Fibroblast of lung (primary cell): ENCODE measurements around the gene ZSWIM5. TPM values are rescaled to one million over a fixed set of nuclear protein-coding genes. Genes with fewer than 3 reads are reported as not detected.
"Not testable (repeated sequence)": the region's sequence is repeated elsewhere in the genome, so short reads cannot be mapped to it uniquely, and the experiment has no call there.

Experiments used
- DNase-seq, 2 donors: peaks; one replicate each; pipeline versions ENCODE4 v3.0.0 to v3.0.0-alpha.2; 2010; ENCODE audit warnings: low read depth in 2 of 2
- H2AFZ ChIP-seq: 2 replicates; pipeline ENCODE4 v1.5.1; 2012; ENCODE audit warnings: low read length, control low read depth, inconsistent platforms
- H3K27ac ChIP-seq: 2 replicates; pipeline ENCODE4 v1.5.1; 2011; ENCODE audit warnings: low read length, control low read depth; ENCODE audit not compliant: insufficient read depth
- H3K27me3 ChIP-seq: 2 replicates; pipeline ENCODE4 v1.5.1; 2011; ENCODE audit warnings: mild to moderate bottlenecking, low read length; ENCODE audit not compliant: control insufficient read depth, insufficient read depth
- H3K36me3 ChIP-seq: 2 replicates; pipeline ENCODE4 v1.5.1; 2011; ENCODE audit warnings: low read length; ENCODE audit not compliant: control insufficient read depth, insufficient read depth
- H3K4me1 ChIP-seq: 2 replicates; pipeline ENCODE4 v1.5.1; 2011; ENCODE audit warnings: low read length; ENCODE audit not compliant: control insufficient read depth, insufficient read depth; ENCODE audit errors: extremely low read depth
- H3K4me2 ChIP-seq: 2 replicates; pipeline ENCODE4 v1.5.1; 2011; ENCODE audit warnings: low read length, control low read depth; ENCODE audit not compliant: insufficient read depth; ENCODE audit errors: extremely low read depth
- H3K4me3 ChIP-seq, 4 experiments: fragments of 200-600 bp in 1 of 4; sonication (generic) in 1 of 4; replicated peaks in 1 of 4; 2 replicates each; pipeline ENCODE4 v1.5.1; 2011 to 2016; ENCODE audit warnings: low read length in 4 of 4, low read depth in 3 of 4, mild to moderate bottlenecking in 3 of 4, control low read depth in 2 of 4, inconsistent platforms in 1 of 4, mixed read lengths in 1 of 4; ENCODE audit not compliant: insufficient read depth in 1 of 4; ENCODE audit errors: control extremely low read depth in 1 of 4
- H3K79me2 ChIP-seq: 2 replicates; pipeline ENCODE4 v1.5.1; 2012; ENCODE audit warnings: mild to moderate bottlenecking, low read length, inconsistent platforms; ENCODE audit not compliant: control insufficient read depth, insufficient read depth
- H3K9ac ChIP-seq: 2 replicates; pipeline ENCODE4 v1.5.1; 2011; ENCODE audit warnings: mild to moderate bottlenecking, low read length, control low read depth; ENCODE audit not compliant: insufficient read depth
- H3K9me3 ChIP-seq: 2 replicates; pipeline ENCODE4 v1.5.1; 2012; ENCODE audit warnings: low read depth, low read length; ENCODE audit not compliant: control insufficient read depth, insufficient read depth
- H4K20me1 ChIP-seq: 2 replicates; pipeline ENCODE4 v1.5.1; 2011; ENCODE audit warnings: low read length; ENCODE audit not compliant: control insufficient read depth, insufficient read depth; ENCODE audit errors: extremely low read depth
- EZH2 ChIP-seq: IDR thresholded peaks from 2 replicates; pipeline ENCODE4 v1.5.1; 2012; ENCODE audit warnings: low read length, control low read depth, mild to moderate bottlenecking; ENCODE audit errors: missing control alignments
- polyA plus RNA-seq, 2 donors: library from polyadenylated mRNA; depleted of rRNA in 1 of 2; stranded (reverse) in 1 of 2; unstranded in 1 of 2; fragments of >200 nt; gene quantifications; 2 replicates each; pipeline ENCODE4 v1.2.1, GENCODE V29; 2011 to 2012; ENCODE audit warnings: missing spikeins in 1 of 2
- total RNA-seq: library from RNA; depleted of rRNA; stranded (reverse); fragments of >200 nt; gene quantifications from 2 replicates; pipeline ENCODE4 v1.2.1, GENCODE V29; 2014
- TF ChIP-seq, protein P1 (sequence below), 2 donors: IDR thresholded peaks in 1 of 2; conservative IDR thresholded peaks in 1 of 2; 1 replicate in 1 of 2; 2 replicates in 1 of 2; pipeline ENCODE4 v1.5.1; 2011 to 2012; ENCODE audit warnings: low read length in 2 of 2, control low read depth in 1 of 2, inconsistent platforms in 1 of 2, low read depth in 1 of 2, mild to moderate bottlenecking in 1 of 2

Gene ZSWIM5
- total and polyA plus RNA-seq, 2 donors (not counting 1 experiment from before 2014, with no cell fraction given), result 0.73 to 0.99 TPM

DNA sequence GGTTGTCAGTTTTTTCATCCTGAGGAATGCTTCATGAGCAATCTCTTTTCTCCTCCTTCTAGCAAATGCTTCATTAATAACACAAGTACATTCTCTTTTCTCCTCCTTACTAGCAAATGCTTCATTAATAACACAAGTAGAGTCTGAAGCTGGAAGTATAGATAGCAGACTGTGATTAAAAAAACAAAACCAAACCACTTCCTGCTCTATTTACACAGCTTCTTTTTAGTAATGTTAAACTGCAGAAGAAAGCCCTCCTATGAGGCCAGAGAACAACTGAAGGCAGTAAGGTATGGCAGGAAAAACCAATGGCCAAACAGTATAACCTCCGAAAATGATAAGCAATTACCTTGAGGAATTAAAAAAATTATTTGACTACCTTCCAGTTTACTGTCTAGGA is 90.1 kb downstream of the ZSWIM5 start:
- H3K79me2 ChIP-seq, result no peaks in the 10 kb centered on the region
- no peak overlapping the region for H3K4me3 ChIP-seq
- H3K9ac ChIP-seq, result no peak overlapping the region
- no peak overlapping the region for H2AFZ ChIP-seq
- no peaks in the 10 kb centered on the region for H4K20me1 ChIP-seq
- TF ChIP-seq, protein P1, sequence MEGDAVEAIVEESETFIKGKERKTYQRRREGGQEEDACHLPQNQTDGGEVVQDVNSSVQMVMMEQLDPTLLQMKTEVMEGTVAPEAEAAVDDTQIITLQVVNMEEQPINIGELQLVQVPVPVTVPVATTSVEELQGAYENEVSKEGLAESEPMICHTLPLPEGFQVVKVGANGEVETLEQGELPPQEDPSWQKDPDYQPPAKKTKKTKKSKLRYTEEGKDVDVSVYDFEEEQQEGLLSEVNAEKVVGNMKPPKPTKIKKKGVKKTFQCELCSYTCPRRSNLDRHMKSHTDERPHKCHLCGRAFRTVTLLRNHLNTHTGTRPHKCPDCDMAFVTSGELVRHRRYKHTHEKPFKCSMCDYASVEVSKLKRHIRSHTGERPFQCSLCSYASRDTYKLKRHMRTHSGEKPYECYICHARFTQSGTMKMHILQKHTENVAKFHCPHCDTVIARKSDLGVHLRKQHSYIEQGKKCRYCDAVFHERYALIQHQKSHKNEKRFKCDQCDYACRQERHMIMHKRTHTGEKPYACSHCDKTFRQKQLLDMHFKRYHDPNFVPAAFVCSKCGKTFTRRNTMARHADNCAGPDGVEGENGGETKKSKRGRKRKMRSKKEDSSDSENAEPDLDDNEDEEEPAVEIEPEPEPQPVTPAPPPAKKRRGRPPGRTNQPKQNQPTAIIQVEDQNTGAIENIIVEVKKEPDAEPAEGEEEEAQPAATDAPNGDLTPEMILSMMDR (conservative IDR thresholded peaks at IDR 0.05 in 1 of 2, IDR thresholded peaks at IDR 0.05 in 1 of 2; ENCODE audit: low read depth in 1 of 2, low read length in 2 of 2), result no peak
- TF ChIP-seq EZH2, result no peak
- H3K4me1 ChIP-seq, result no peaks in the 10 kb centered on the region
- no peaks in the 10 kb centered on the region for H3K9me3 ChIP-seq
- H3K36me3 ChIP-seq, result no peaks in the 10 kb centered on the region
- H3K4me2 ChIP-seq, result no peak overlapping the region
- no peaks in the 10 kb centered on the region for H3K27me3 ChIP-seq
- no peak for DNase-seq
- H3K27ac ChIP-seq, result no peak overlapping the region

DNA sequence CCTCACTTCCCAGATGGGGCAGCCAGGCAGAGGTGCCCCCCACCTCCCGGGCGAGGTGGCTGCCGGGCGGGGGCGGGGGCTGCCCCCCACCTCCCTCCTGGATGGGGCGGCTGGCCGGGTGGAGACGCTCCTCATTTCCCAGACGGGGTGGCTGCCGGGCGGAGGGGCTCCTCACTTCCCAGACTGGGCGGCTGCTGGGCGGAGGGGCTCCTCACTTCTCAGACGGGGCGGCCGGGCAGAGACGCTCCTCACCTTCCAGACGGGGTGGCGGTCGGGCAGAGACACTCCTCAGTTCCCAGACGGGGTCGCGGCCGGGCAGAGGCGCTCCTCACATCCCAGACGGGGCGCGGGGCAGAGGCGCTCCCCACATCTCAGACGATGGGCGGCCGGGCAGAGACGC is 91.2 kb downstream of the ZSWIM5 start:
- not testable (repeated sequence) for DNase-seq, H3K9me3 ChIP-seq, H3K9ac ChIP-seq, H3K4me1 ChIP-seq, H4K20me1 ChIP-seq, H2AFZ ChIP-seq, H3K36me3 ChIP-seq, H3K4me2 ChIP-seq, H3K27ac ChIP-seq, H3K4me3 ChIP-seq, H3K27me3 ChIP-seq, H3K79me2 ChIP-seq

GRCh38 chr1:45112661-45113060 is 93.7 kb downstream of the ZSWIM5 start:
- H3K4me3 ChIP-seq, result no peak overlapping the region
- no peak overlapping the region for H3K4me2 ChIP-seq
- H3K27me3 ChIP-seq, result no peaks in the 10 kb centered on the region
- H3K9me3 ChIP-seq, result no peaks in the 10 kb centered on the region
- H4K20me1 ChIP-seq, result no peaks in the 10 kb centered on the region
- no peak overlapping the region for H3K27ac ChIP-seq
- H3K9ac ChIP-seq, result no peak overlapping the region
- no peaks in the 10 kb centered on the region for H3K36me3 ChIP-seq
- no peaks in the 10 kb centered on the region for H3K4me1 ChIP-seq
- DNase-seq, result no peak
- H2AFZ ChIP-seq, result no peak overlapping the region
- H3K79me2 ChIP-seq, result no peaks in the 10 kb centered on the region
- TF ChIP-seq, protein P1 (conservative IDR thresholded peaks at IDR 0.05 in 1 of 2, IDR thresholded peaks at IDR 0.05 in 1 of 2; ENCODE audit: low read depth in 1 of 2, low read length in 2 of 2), result no peak
- no peak for TF ChIP-seq EZH2
